ENCODE data around the gene IFNA14. TPM values are rescaled to one million over a fixed set of nuclear protein-coding genes. Genes with fewer than 3 reads are reported as not detected.

The IFNA14 gene
- total RNA-seq (not detected in 2 replicates), polyA plus RNA-seq (not detected in 2 replicates), polyA minus RNA-seq (not detected in 2 replicates)
- not detected for total RNA-seq (2013)

- no peak within 1 kb of the TSS for H3K27ac Mint-ChIP-seq
- Histone ChIP-seq H4K20me1 (ENCODE audit: control insufficient read depth, insufficient read depth, low read length, poor library complexity, severe bottlenecking) (no peaks in the 10 kb centered on the region), H3K4me3 (ENCODE audit: control extremely low read depth in 1 of 5, extremely low read depth in 1 of 5, insufficient read depth in 1 of 5, low read depth in 2 of 5, low read length in 4 of 5) (no peak within 1 kb of the TSS), H3K9me3 (ENCODE audit: control extremely low read depth in 1 of 3, control insufficient read depth in 2 of 3, insufficient read depth in 1 of 3, low read length in 2 of 3) (no peaks in the 10 kb centered on the region), H3K27ac (ENCODE audit: low read length in 2 of 2) (no peak within 1 kb of the TSS), H3K79me2 (ENCODE audit: control insufficient read depth, insufficient read depth, low read length) (no peaks in the 10 kb centered on the region), H3K9ac (ENCODE audit: low read length) (no peak within 1 kb of the TSS), H3K36me3 (replicated peaks in 1 of 2; ENCODE audit: control extremely low read depth in 1 of 2, control insufficient read depth in 1 of 2, extremely low read depth in 1 of 2, insufficient read depth in 2 of 2, low read length in 1 of 2) (no peaks in the 10 kb centered on the region), H3K4me1 (ENCODE audit: control insufficient read depth in 2 of 2, insufficient read depth in 2 of 2, low read length in 2 of 2) (no peaks in the 10 kb centered on the region), H2AFZ (ENCODE audit: insufficient read depth, low read depth, low read length, poor library complexity, severe bottlenecking) (no peak within 1 kb of the TSS), H3K4me2 (replicated peaks; ENCODE audit: low read depth, low read length, poor library complexity, severe bottlenecking) (no peak within 1 kb of the TSS), H3K27me3 (replicated peaks in 1 of 4; ENCODE audit: control extremely low read depth in 1 of 4, control insufficient read depth in 3 of 4, insufficient read depth in 4 of 4, low read length in 3 of 4) (peaks cover 0 to 5% (median 0%) of the 10 kb centered on the region in 4 experiments)
- peaks cover 6% of the 10 kb centered on the region for H3K4me1 Mint-ChIP-seq
- H3K9me3 Mint-ChIP-seq (ENCODE audit: insufficient read depth), result no peaks in the 10 kb centered on the region
- intact Hi-C loops (cut with micrococcal nuclease), result no loop called here
- ChIA-PET CTCF (interaction anchor here (0.9 kb wide), 1 partner anchor 156 kb away, joined by 3 read pairs; no protein-coding TSS in a partner anchor), POLR2A (no interaction called here)
- whole genome bisulfite sequencing (ENCODE audit: insufficient coverage), result no CpG with 5 or more reads among the region's 2 CpGs
- no peak within 1 kb of the TSS for H3K4me3 Mint-ChIP-seq
- ATAC-seq (ENCODE audit: low read depth), result no peak
- no peak for TF ChIP-seq EZH2 (IDR thresholded peaks at IDR 0.05; ENCODE audit: borderline replicate concordance, insufficient read depth, low read depth, low read length, poor library complexity, severe bottlenecking)
- TF ChIP-seq CTCF (IDR thresholded peaks at IDR 0.05), result no peak
- H3K27me3 Mint-ChIP-seq, result peaks cover 31% of the 10 kb centered on the region
- DNase-seq, result no peak
Measured at GRCh38 chr9:21239911-21240310, at the start of gene IFNA14. IFNA14 (minus strand) TSS chr9:21240005; CDS start chr9:21239935, 70 bp downstream.

GRCh38 chr9:21287280-21287679 lies 47.5 kb upstream of the IFNA14 start:
- no peak overlapping the region for H3K27ac Mint-ChIP-seq
- Histone ChIP-seq H3K4me3 (ENCODE audit: control extremely low read depth in 1 of 5, extremely low read depth in 1 of 5, insufficient read depth in 1 of 5, low read depth in 2 of 5, low read length in 4 of 5) (no peak overlapping the region), H3K9me3 (ENCODE audit: control extremely low read depth in 1 of 3, control insufficient read depth in 2 of 3, insufficient read depth in 1 of 3, low read length in 2 of 3) (no peaks in the 10 kb centered on the region), H4K20me1 (ENCODE audit: control insufficient read depth, insufficient read depth, low read length, poor library complexity, severe bottlenecking) (no peaks in the 10 kb centered on the region), H3K27ac (ENCODE audit: low read length in 2 of 2) (no peak overlapping the region), H3K9ac (ENCODE audit: low read length) (no peak overlapping the region), H3K79me2 (ENCODE audit: control insufficient read depth, insufficient read depth, low read length) (no peaks in the 10 kb centered on the region), H3K4me1 (ENCODE audit: control insufficient read depth in 2 of 2, insufficient read depth in 2 of 2, low read length in 2 of 2) (no peaks in the 10 kb centered on the region), H3K4me2 (replicated peaks; ENCODE audit: low read depth, low read length, poor library complexity, severe bottlenecking) (no peak overlapping the region), H3K27me3 (replicated peaks in 1 of 4; ENCODE audit: control extremely low read depth in 1 of 4, control insufficient read depth in 3 of 4, insufficient read depth in 4 of 4, low read length in 3 of 4) (peaks cover 0 to 9% (median 0%) of the 10 kb centered on the region in 4 experiments), H2AFZ (ENCODE audit: insufficient read depth, low read depth, low read length, poor library complexity, severe bottlenecking) (no peak overlapping the region), H3K36me3 (replicated peaks in 1 of 2; ENCODE audit: control extremely low read depth in 1 of 2, control insufficient read depth in 1 of 2, extremely low read depth in 1 of 2, insufficient read depth in 2 of 2, low read length in 1 of 2) (no peaks in the 10 kb centered on the region)
- peaks cover 21% of the 10 kb centered on the region for H3K27me3 Mint-ChIP-seq
- TF ChIP-seq EZH2 (IDR thresholded peaks at IDR 0.05; ENCODE audit: borderline replicate concordance, insufficient read depth, low read depth, low read length, poor library complexity, severe bottlenecking), result no peak
- TF ChIP-seq CTCF (IDR thresholded peaks at IDR 0.05), result no peak
- intact Hi-C loops (cut with micrococcal nuclease), result no loop called here
- WGBS (ENCODE audit: insufficient coverage), result 80% methylated on average over 2 of the region's 3 CpGs
- ChIA-PET CTCF (no interaction called here), POLR2A (no interaction called here)
- ATAC-seq (ENCODE audit: low read depth), result no peak
- H3K4me1 Mint-ChIP-seq, result no peaks in the 10 kb centered on the region
- no peaks in the 10 kb centered on the region for H3K9me3 Mint-ChIP-seq (ENCODE audit: insufficient read depth)
- no peak overlapping the region for H3K4me3 Mint-ChIP-seq
- DNase-seq, result no peak

Measured in B cell (primary cell).